NB4 (cell line): Measurements from ENCODE around the gene PTPN2.

Source experiments
- CTCF ChIP-seq: IDR thresholded peaks from one replicate; pipeline ENCODE4 v1.5.1; 2012; ENCODE audit warnings: low read depth, low read length
- POLR2A ChIP-seq: IDR thresholded peaks from 2 replicates; pipeline ENCODE4 v1.6.1; 2011; ENCODE audit warnings: mild to moderate bottlenecking; ENCODE audit not compliant: insufficient read length; ENCODE audit errors: extremely low read depth
- TF ChIP-seq, protein P1 (sequence below): IDR thresholded peaks from 2 replicates; pipeline ENCODE4 v1.6.1; 2011; ENCODE audit warnings: low read depth, low read length

DNA sequence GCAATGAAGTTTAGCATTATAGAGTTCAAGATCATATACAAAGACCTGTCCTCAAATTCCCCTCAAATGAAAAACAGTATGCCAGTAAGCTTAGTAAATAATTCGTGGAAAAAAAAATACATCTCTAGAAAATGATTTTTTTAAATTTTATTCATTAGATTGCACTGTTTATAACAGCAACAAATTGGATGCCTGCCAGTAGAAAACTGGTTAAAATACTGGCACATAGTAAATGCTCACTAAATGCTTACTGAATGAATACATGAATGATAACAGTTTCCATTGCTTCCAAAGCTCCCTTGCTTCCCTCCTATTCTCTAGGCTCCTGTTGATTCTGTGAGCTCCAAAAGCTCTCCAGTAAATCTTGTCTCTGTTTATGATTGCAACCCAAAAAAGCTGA, 38.2 kb upstream of the PTPN2 start:
- TF ChIP-seq CTCF (no peak), POLR2A (no peak)
- TF ChIP-seq, protein P1, sequence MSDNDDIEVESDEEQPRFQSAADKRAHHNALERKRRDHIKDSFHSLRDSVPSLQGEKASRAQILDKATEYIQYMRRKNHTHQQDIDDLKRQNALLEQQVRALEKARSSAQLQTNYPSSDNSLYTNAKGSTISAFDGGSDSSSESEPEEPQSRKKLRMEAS: no peak
